K562 (cell line): ENCODE results near the gene SASH3. TPM values are rescaled to one million over a fixed set of nuclear protein-coding genes. Genes with fewer than 3 reads are reported as not detected.

ENCODE experiments used
- ATAC-seq: fragments of 200-7000 bp; cut with Tn5 transposase; 3 replicates; pipeline ENCODE4 v1.9.1; 2020; ENCODE audit warnings: moderate library complexity
- BruUV-seq: library from RNA; stranded (reverse); fragments of 400-500 nt; replicated peaks from 2 replicates; lab custom pipeline; 2021; lab: Mats Ljungman, UMichigan
- CTCF ChIA-PET: fragments of 300-600 bp; formaldehyde crosslinking; extraction: SDS; loops from one replicate; lab custom pipeline; 2021; ENCODE audit warnings: low intra/inter-chr PET ratio; lab: Yijun Ruan, JAX
- POLR2A ChIA-PET: fragments of 300-600, 350-650 bp; sonication (Branson Sonifier 250); formaldehyde crosslinking; extraction: SDS; loops from one replicate; lab custom pipeline; 2021; ENCODE audit warnings: antibody characterized with exemption, inconsistent platforms; lab: Yijun Ruan, JAX
- DNase-seq, 4 experiments: peaks; one replicate each; pipeline versions ENCODE4 v3.0.0 to v3.0.0-alpha.2; 2011 to 2018; ENCODE audit warnings: low spot score in 3 of 4, mixed read lengths in 3 of 4; ENCODE audit errors: extremely low read depth in 1 of 4
- FAIRE-seq: peaks from 2 replicates; lab custom pipeline; 2011; peaks lifted over from hg19 to GRCh38; lab: Jason Lieb, UNC
- H2AFZ ChIP-seq: 2 replicates; pipeline ENCODE4 v1.6.0; 2011; ENCODE audit warnings: low read depth, low read length, control low read depth, inconsistent platforms
- H3K27ac ChIP-seq: fragments of 200-600 bp; 3 replicates; pipeline ENCODE4 v1.8.0; 2011; ENCODE audit warnings: low read depth, mild to moderate bottlenecking, control low read depth, inconsistent platforms, low read length, moderate library complexity, mixed read lengths; ENCODE audit errors: extremely low read depth
- H3K27me3 ChIP-seq, 2 experiments: fragments of 300-600 bp in 1 of 2; 2 replicates in 1 of 2; 3 replicates in 1 of 2; pipeline versions ENCODE4 v1.6.0 to v1.8.0; 2011; ENCODE audit warnings: inconsistent platforms in 2 of 2, low read length in 2 of 2, mild to moderate bottlenecking in 1 of 2, mixed read lengths in 1 of 2, moderate library complexity in 1 of 2; ENCODE audit not compliant: control insufficient read depth in 2 of 2, insufficient read depth in 2 of 2
- H3K36me3 ChIP-seq: fragments of 300-600 bp; 3 replicates; pipeline ENCODE4 v1.8.0; 2011; ENCODE audit warnings: mild to moderate bottlenecking, low read length, inconsistent platforms; ENCODE audit not compliant: control insufficient read depth, insufficient read depth
- H3K4me1 ChIP-seq, 2 experiments: fragments of 200-600 bp in 1 of 2; replicated peaks in 1 of 2; 2 replicates in 1 of 2; 3 replicates in 1 of 2; pipeline versions ENCODE4 v1.5.1 to v1.8.0; 2011; ENCODE audit warnings: inconsistent platforms in 2 of 2, low read length in 2 of 2, mild to moderate bottlenecking in 1 of 2, mixed read lengths in 1 of 2, moderate library complexity in 1 of 2; ENCODE audit not compliant: control insufficient read depth in 2 of 2, insufficient read depth in 2 of 2
- H3K4me2 ChIP-seq: 2 replicates; pipeline ENCODE4 v1.6.1; 2011; ENCODE audit warnings: low read length, control low read depth, inconsistent platforms, mixed read lengths; ENCODE audit not compliant: insufficient read depth
- H3K4me3 ChIP-seq: fragments of 200-600 bp; sonication (generic), shearing (Covaris generic); 2 replicates; pipeline ENCODE4 v1.5.1; 2016; ENCODE audit warnings: control low read depth, inconsistent platforms
- H3K79me2 ChIP-seq: fragments of 200-600 bp; 3 replicates; pipeline ENCODE4 v1.8.0; 2011; ENCODE audit warnings: low read length, inconsistent platforms; ENCODE audit not compliant: control insufficient read depth, insufficient read depth
- H3K9ac ChIP-seq, 2 experiments: 2 replicates each; pipeline versions ENCODE4 v1.6.0 to v1.6.1; 2011; ENCODE audit warnings: low read depth in 2 of 2, low read length in 2 of 2, control low read depth in 1 of 2, inconsistent platforms in 1 of 2, mild to moderate bottlenecking in 1 of 2, mixed read lengths in 1 of 2; ENCODE audit not compliant: insufficient read depth in 1 of 2
- H3K9me1 ChIP-seq: one replicate; pipeline ENCODE4 v1.6.0; 2011; ENCODE audit warnings: inconsistent platforms, mild to moderate bottlenecking, low read length, moderate library complexity; ENCODE audit not compliant: control insufficient read depth, insufficient read depth
- H3K9me3 ChIP-seq: replicated peaks from 2 replicates; pipeline ENCODE4 v1.5.1; 2011; ENCODE audit warnings: low read depth, low read length, inconsistent platforms; ENCODE audit not compliant: control insufficient read depth, insufficient read depth
- H4K20me1 ChIP-seq: replicated peaks from 2 replicates; pipeline ENCODE4 v1.6.1; 2011; ENCODE audit warnings: low read length, inconsistent platforms, mixed read lengths; ENCODE audit not compliant: control insufficient read depth, insufficient read depth
- BCL6 ChIP-seq: fragments of 250-450 bp; sonication (Bioruptor Pico); IDR thresholded peaks from 2 replicates; pipeline ENCODE4 v1.4.0; 2020
- CEBPG ChIP-seq, 3 experiments: fragments of 200-800 bp in 1 of 3; sonication (Bioruptor generic) in 1 of 3; sonication (generic) in 1 of 3; formaldehyde crosslinking in 1 of 3; IDR thresholded peaks in 2 of 3; conservative IDR thresholded peaks in 1 of 3; 2 replicates each; pipeline versions ENCODE4 v1.6.1 to v1.8.0; 2016 to 2022; ENCODE audit warnings: missing compliant biosample characterization in 2 of 3, missing genetic modification characterization in 2 of 3, mild to moderate bottlenecking in 1 of 3, missing genetic modification reagents in 1 of 3
- DACH1 ChIP-seq: fragments of 450-650 bp; IDR thresholded peaks from 2 replicates; pipeline ENCODE4 v1.6.1; 2018; ENCODE audit not compliant: partially characterized antibody
- EHMT2 ChIP-seq: fragments of 450-650 bp; IDR thresholded peaks from 2 replicates; pipeline ENCODE4 v1.6.1; 2018; ENCODE audit warnings: antibody characterized with exemption
- MAZ ChIP-seq, 2 experiments: fragments of 450-650 bp in 1 of 2; sonication (generic) in 1 of 2; formaldehyde crosslinking; IDR thresholded peaks in 1 of 2; conservative IDR thresholded peaks in 1 of 2; 2 replicates each; pipeline versions ENCODE4 v1.4.0 to v1.5.0; 2020; ENCODE audit warnings: mild to moderate bottlenecking in 1 of 2, missing genetic modification reagents in 1 of 2
- MBD2 ChIP-seq: sonication (generic); IDR thresholded peaks from 2 replicates; pipeline ENCODE4 v1.6.1; 2016; ENCODE audit warnings: low read depth, borderline replicate concordance
- MEIS2 ChIP-seq: fragments of 450-650 bp; IDR thresholded peaks from 2 replicates; pipeline ENCODE4 v1.6.1; 2014; ENCODE audit warnings: mild to moderate bottlenecking; ENCODE audit not compliant: partially characterized antibody
- RBM25 ChIP-seq: fragments of 200-400 bp; formaldehyde crosslinking; IDR thresholded peaks from 2 replicates; pipeline ENCODE4 v1.6.1; 2018; ENCODE audit warnings: low read length, low read depth, moderate library complexity; ENCODE audit not compliant: severe bottlenecking
- SMAD1 ChIP-seq: fragments of 150-350 bp; IDR thresholded peaks from 2 replicates; pipeline ENCODE4 v1.6.1; 2014; ENCODE audit warnings: low read length, low read depth; ENCODE audit not compliant: partially characterized antibody
- SRSF1 ChIP-seq: fragments of 200-400 bp; formaldehyde crosslinking; IDR thresholded peaks from 2 replicates; pipeline ENCODE4 v1.6.1; 2017; ENCODE audit warnings: mild to moderate bottlenecking, low read depth, low read length, moderate library complexity
- ZC3H4 ChIP-seq: sonication (generic); formaldehyde crosslinking; IDR thresholded peaks from 2 replicates; pipeline ENCODE4 v1.9.0; 2021; ENCODE audit warnings: missing genetic modification reagents, borderline replicate concordance
- ZNF124 ChIP-seq: sonication (generic); formaldehyde crosslinking; IDR thresholded peaks from 2 replicates; pipeline ENCODE4 v1.8.1; 2022; ENCODE audit warnings: missing genetic modification reagents
- ZNF282 ChIP-seq: sonication (generic); formaldehyde crosslinking; IDR thresholded peaks from 2 replicates; pipeline ENCODE4 v1.8.1; 2023; ENCODE audit warnings: missing genetic modification reagents
- ZNF436 ChIP-seq: fragments of 250-450, 450-650 bp; sonication (Bioruptor Pico); formaldehyde crosslinking; IDR thresholded peaks from 2 replicates; pipeline ENCODE4 v1.7.0; 2020; ENCODE audit warnings: mild to moderate bottlenecking
- ZNF696 ChIP-seq: fragments of 250-450 bp; sonication (Bioruptor Pico); conservative IDR thresholded peaks from 2 replicates; pipeline ENCODE4 v1.4.0; 2020; ENCODE audit warnings: mild to moderate bottlenecking, moderate library complexity
- WGBS: fragments of 100-300 bp; shearing (Covaris generic); methylation state at CpG from one replicate; pipeline ENCODE4 v1.1.6; 2016; ENCODE audit warnings: low coverage, mixed read lengths; ENCODE audit not compliant: insufficient coverage; ENCODE audit errors: missing lambda C conversion rate; 5-methylcytosine and 5-hydroxymethylcytosine counted together
- in situ Hi-C: fragments of 300-500 bp; cut with MboI; formaldehyde crosslinking; loops from 4 replicates; pipeline ENCODE4 v1.15.0; 2018; ENCODE audit warnings: inconsistent platforms, mixed read lengths
- intact Hi-C: fragments of 100-400 bp; cut with micrococcal nuclease; formaldehyde crosslinking; loops from 2 replicates; pipeline ENCODE4 v1.14.2; 2022
- polyA plus RNA-seq, 8 experiments: library from polyadenylated mRNA; depleted of rRNA in 4 of 8; stranded (reverse) in 5 of 8; unstranded in 3 of 8; fragments of >200 nt; fragmentation: Nextera tagmentation in 2 of 8; fragmentation: Illumina TruSeq in 1 of 8; extraction: Ambion mirVana in 2 of 8; extraction: Trizol in 1 of 8; gene quantifications; 2 replicates each; pipeline versions ENCODE4 v1.2.1 to v1.2.3, GENCODE V29; 2011 to 2014; ENCODE audit warnings: inconsistent platforms in 1 of 8, missing spikeins in 1 of 8
- total RNA-seq, 7 experiments: library from RNA; depleted of rRNA in 6 of 7; stranded (reverse); fragments of >200 nt in 6 of 7; fragmentation: Illumina TruSeq in 2 of 7; extraction: Trizol in 2 of 7; gene quantifications; 2 replicates each; pipeline versions ENCODE4 v1.2.1 to v1.2.3, GENCODE V29; 2011 to 2021; ENCODE audit warnings: low replicate concordance in 1 of 7
- TF ChIP-seq, protein P1 (sequence below): fragments of 250-450 bp; sonication (Bioruptor Pico); IDR thresholded peaks from 2 replicates; pipeline ENCODE4 v1.4.0; 2020; ENCODE audit warnings: mild to moderate bottlenecking, moderate library complexity, borderline replicate concordance

SASH3 gene
- total and polyA plus RNA-seq, 9 of the 15 experiments (the other 6 are each of a cell fraction or from before 2014, with no cell fraction given): 0.03 to 0.72 (median 0.08) TPM

DNA sequence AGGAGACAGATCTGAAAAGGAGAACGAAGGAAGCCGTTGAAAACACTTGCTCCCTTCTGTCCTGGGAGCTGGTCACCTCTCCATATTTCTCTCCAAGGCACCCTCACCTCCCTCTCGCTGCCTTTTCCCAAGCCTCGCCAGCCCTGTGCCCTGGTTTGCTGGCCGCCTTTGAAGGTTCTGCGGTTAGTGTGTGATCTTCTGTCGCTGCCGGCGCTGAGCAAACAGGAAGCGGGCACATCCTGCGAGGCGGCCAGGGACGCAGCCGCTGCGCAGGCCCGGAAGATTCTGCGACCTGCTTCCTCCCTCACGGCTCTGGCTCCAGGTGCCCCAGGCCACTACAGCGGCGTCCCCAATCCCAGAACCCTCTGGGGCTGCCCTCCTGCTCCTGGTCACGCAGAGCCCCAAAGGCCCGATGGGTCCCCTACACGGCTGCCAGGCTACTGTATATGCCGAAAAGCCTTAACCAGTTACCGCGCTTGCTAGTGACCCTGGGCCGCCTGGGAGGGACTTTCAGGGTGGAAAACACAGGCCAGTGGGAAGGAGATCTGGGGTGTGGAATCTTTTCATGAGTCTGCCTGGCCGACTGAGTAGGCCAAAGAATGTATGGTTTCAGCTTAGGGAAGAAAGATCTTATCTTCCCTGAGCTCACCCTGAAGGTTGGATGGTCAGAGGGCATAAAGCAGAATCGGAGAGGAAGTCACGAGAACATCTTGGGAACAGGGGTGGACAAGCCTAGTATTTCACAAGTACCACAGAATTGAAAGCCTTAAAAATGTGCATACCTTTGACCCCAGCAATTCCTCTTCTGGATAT is 2.3 kb upstream of the SASH3 start:
- WGBS: 87% methylated on average over 21 of the region's 30 CpGs
- in situ Hi-C loops (no loop called here), intact Hi-C loops (no loop called here)
- no peaks in the 10 kb centered on the region for H3K9me1 ChIP-seq
- H3K9me3 ChIP-seq: no peaks in the 10 kb centered on the region
- H3K4me3 ChIP-seq: no peak overlapping the region
- no peak overlapping the region for H3K4me2 ChIP-seq
- ChIA-PET POLR2A (interaction anchor here (1.0 kb wide), 1 partner anchor 18 kb away, joined by 3 read pairs; no protein-coding TSS in a partner anchor), CTCF (no interaction called here)
- FAIRE-seq: no peak
- H3K9ac ChIP-seq: no peak overlapping the region; a peak in 1 of 4 replicates
- no peaks in the 10 kb centered on the region for H4K20me1 ChIP-seq
- no TSS peak for BruUV-seq
- no peaks in the 10 kb centered on the region for H3K79me2 ChIP-seq
- no peak overlapping the region for H3K27ac ChIP-seq
- no peaks in the 10 kb centered on the region for H3K27me3 ChIP-seq
- ATAC-seq: no peak
- DNase-seq: no peak
- no peak for TF ChIP-seq MEIS2
- no peak for TF ChIP-seq CEBPG (CRISPR knock-in tag; IDR thresholded peaks at IDR 0.05)
- TF ChIP-seq CEBPG (tag; conservative IDR thresholded peaks at IDR 0.05 in 1 of 2, IDR thresholded peaks at IDR 0.05 in 1 of 2): no peak
- TF ChIP-seq RBM25: no peak
- no peak for TF ChIP-seq MBD2
- no peak for TF ChIP-seq EHMT2
- no peak for TF ChIP-seq MAZ (CRISPR knock-in tag; conservative IDR thresholded peaks at IDR 0.05 in 1 of 2, IDR thresholded peaks at IDR 0.05 in 1 of 2)
- no peak for TF ChIP-seq SRSF1
- TF ChIP-seq SMAD1: no peak
- TF ChIP-seq, protein P1, sequence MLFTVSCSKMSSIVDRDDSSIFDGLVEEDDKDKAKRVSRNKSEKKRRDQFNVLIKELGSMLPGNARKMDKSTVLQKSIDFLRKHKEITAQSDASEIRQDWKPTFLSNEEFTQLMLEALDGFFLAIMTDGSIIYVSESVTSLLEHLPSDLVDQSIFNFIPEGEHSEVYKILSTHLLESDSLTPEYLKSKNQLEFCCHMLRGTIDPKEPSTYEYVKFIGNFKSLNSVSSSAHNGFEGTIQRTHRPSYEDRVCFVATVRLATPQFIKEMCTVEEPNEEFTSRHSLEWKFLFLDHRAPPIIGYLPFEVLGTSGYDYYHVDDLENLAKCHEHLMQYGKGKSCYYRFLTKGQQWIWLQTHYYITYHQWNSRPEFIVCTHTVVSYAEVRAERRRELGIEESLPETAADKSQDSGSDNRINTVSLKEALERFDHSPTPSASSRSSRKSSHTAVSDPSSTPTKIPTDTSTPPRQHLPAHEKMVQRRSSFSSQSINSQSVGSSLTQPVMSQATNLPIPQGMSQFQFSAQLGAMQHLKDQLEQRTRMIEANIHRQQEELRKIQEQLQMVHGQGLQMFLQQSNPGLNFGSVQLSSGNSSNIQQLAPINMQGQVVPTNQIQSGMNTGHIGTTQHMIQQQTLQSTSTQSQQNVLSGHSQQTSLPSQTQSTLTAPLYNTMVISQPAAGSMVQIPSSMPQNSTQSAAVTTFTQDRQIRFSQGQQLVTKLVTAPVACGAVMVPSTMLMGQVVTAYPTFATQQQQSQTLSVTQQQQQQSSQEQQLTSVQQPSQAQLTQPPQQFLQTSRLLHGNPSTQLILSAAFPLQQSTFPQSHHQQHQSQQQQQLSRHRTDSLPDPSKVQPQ: no peak
- no peak for TF ChIP-seq ZNF696 (CRISPR knock-in tag)
- no peak for TF ChIP-seq ZC3H4 (CRISPR knock-in tag)
- TF ChIP-seq ZNF436 (CRISPR knock-in tag): no peak
- no peak for TF ChIP-seq BCL6 (CRISPR knock-in tag)
- TF ChIP-seq ZNF282 (CRISPR knock-in tag): no peak
- no peak for TF ChIP-seq ZNF124 (CRISPR knock-in tag)
- TF ChIP-seq DACH1: no peak
- no peaks in the 10 kb centered on the region for H3K36me3 ChIP-seq
- H2AFZ ChIP-seq: no peak overlapping the region
- H3K4me1 ChIP-seq: peaks cover 0 to 12% of the 10 kb centered on the region in 2 experiments; a peak in 2 of 5 replicates
